ENCODE data around the gene ERI3. TPM values are rescaled to one million over a fixed set of nuclear protein-coding genes. Genes with fewer than 3 reads are reported as not detected.

ERI3 gene
- total and polyA plus RNA-seq, 2 of the 4 experiments (the other 2 are of a cell fraction): 56.6 to 70.9 TPM

DNA sequence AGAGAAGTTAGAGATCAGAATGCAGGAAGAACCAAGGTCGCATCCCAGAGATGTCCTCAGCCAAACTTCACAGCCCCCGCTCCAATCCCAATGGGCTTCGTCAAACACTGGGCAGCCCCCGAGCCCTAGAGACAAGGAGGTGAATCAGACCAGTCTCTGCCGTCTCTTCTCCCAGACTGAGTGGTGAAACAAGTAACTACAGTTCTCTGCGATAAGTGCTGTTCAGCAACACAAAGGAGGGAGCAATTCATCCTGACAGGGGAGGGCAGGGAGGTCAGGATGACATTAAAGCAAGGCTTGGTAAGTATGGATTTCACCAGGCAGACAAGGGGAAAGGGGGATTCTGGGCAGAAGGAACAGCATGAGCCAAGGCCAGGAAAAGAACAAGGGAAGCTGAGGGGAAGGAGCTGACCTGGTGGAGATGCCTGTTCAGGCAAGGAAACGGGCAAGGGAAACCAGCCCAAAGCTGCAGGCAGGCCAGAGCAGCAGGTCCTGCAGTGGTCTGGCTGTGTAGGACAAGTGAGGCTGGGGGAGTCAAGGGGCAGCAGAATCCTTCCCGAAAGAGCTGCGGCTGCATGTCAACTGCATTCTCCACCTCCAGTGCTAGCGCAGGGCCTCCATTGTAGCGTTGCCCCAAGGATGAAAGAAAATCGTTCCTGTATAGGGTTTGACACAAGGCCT lies 13.6 kb upstream of the ERI3 start:
- BruUV-seq (replicated peaks): no TSS peak
- H3K9me3 ChIP-seq (ENCODE audit: control insufficient read depth, insufficient read depth, low read length): no peaks in the 10 kb centered on the region
- no peak overlapping the region for H4K8ac ChIP-seq (ENCODE audit: low read depth in 2 of 2, low read length in 2 of 2)
- no peaks in the 10 kb centered on the region for H4K20me1 ChIP-seq (ENCODE audit: insufficient read depth, low read length)
- H3K4me2 ChIP-seq (ENCODE audit: low read depth, low read length): no peak overlapping the region
- POLR2A ChIA-PET (ENCODE audit: unreplicated experiment): no interaction called here
- no peak overlapping the region for H3K4me3 ChIP-seq (ENCODE audit: insufficient read depth, low read depth, low read length)
- in situ Hi-C loops (cut with MboI; ENCODE audit: low sequenced_read_pairs) (no loop called here), intact Hi-C loops (cut with micrococcal nuclease) (no loop called here), dilution Hi-C loops (cut with HindIII; ENCODE audit: low sequenced_read_pairs, unreplicated experiment) (no loop called here)
- no peak overlapping the region for H4K5ac ChIP-seq (ENCODE audit: low read depth, low read length)
- H3K27ac ChIP-seq (ENCODE audit: insufficient read depth, low read length): no peak overlapping the region
- no peak overlapping the region for H3K56ac ChIP-seq (ENCODE audit: extremely low read depth, insufficient read depth, low read length)
- peaks cover 54% of the 10 kb centered on the region for H3K27me3 ChIP-seq (ENCODE audit: control insufficient read depth, insufficient read depth, low read length)
- CTCF ChIA-PET: no interaction called here
- no peak overlapping the region for H2AK9ac ChIP-seq (replicated peaks; ENCODE audit: low read depth, low read length, poor library complexity)
- H3K18ac ChIP-seq (ENCODE audit: low read depth, low read length): no peak overlapping the region
- H2BK120ac ChIP-seq (ENCODE audit: low read depth, low read length): no peak overlapping the region
- H3K4me1 ChIP-seq (ENCODE audit: control insufficient read depth, insufficient read depth, low read length): no peaks in the 10 kb centered on the region
- no peak overlapping the region for H2BK5ac ChIP-seq (ENCODE audit: low read depth, low read length, poor library complexity, severe bottlenecking)
- H2BK15ac ChIP-seq (ENCODE audit: low read depth, low read length): no peak overlapping the region
- H3K23ac ChIP-seq (ENCODE audit: low read depth, low read length): no peak overlapping the region
- H2AFZ ChIP-seq (replicated peaks; ENCODE audit: low read length, poor library complexity): no peak overlapping the region
- no peak for ATAC-seq (ENCODE audit: low read depth)
- no peak overlapping the region for H3K9ac ChIP-seq (ENCODE audit: low read depth, low read length)
- H3K9me1 ChIP-seq (ENCODE audit: insufficient read depth, low read length): no peaks in the 10 kb centered on the region
- H3K14ac ChIP-seq (replicated peaks; ENCODE audit: low read depth, low read length): no peak overlapping the region
- no peak overlapping the region for H3K4ac ChIP-seq (ENCODE audit: low read depth, low read length)
- H2AK5ac ChIP-seq (ENCODE audit: low read depth, low read length): no peak overlapping the region
- H4K91ac ChIP-seq (ENCODE audit: insufficient read depth, low read depth, low read length): no peak overlapping the region
- H3K79me1 ChIP-seq (ENCODE audit: low read depth in 1 of 2, low read length in 2 of 2): no peaks in the 10 kb centered on the region
- H3K36me3 ChIP-seq (ENCODE audit: control insufficient read depth, insufficient read depth, low read length): no peaks in the 10 kb centered on the region
- no peak for DNase-seq
- 30% methylated on average over 2 of the region's 12 CpGs; no CpG with 5 or more reads in 1 of the 2 experiments for WGBS, 2 experiments (ENCODE audit: extremely low coverage in 2 of 2, insufficient read length in 1 of 2)
- H2BK20ac ChIP-seq (ENCODE audit: low read depth, low read length): no peak overlapping the region
- TF ChIP-seq, protein P1, sequence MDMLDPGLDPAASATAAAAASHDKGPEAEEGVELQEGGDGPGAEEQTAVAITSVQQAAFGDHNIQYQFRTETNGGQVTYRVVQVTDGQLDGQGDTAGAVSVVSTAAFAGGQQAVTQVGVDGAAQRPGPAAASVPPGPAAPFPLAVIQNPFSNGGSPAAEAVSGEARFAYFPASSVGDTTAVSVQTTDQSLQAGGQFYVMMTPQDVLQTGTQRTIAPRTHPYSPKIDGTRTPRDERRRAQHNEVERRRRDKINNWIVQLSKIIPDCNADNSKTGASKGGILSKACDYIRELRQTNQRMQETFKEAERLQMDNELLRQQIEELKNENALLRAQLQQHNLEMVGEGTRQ (IDR thresholded peaks at IDR 0.05; ENCODE audit: low read depth, low read length): no peak
- no peak for TF ChIP-seq MAZ (IDR thresholded peaks at IDR 0.05; ENCODE audit: borderline replicate concordance, low read depth, low read length)
- TF ChIP-seq, protein P2, sequence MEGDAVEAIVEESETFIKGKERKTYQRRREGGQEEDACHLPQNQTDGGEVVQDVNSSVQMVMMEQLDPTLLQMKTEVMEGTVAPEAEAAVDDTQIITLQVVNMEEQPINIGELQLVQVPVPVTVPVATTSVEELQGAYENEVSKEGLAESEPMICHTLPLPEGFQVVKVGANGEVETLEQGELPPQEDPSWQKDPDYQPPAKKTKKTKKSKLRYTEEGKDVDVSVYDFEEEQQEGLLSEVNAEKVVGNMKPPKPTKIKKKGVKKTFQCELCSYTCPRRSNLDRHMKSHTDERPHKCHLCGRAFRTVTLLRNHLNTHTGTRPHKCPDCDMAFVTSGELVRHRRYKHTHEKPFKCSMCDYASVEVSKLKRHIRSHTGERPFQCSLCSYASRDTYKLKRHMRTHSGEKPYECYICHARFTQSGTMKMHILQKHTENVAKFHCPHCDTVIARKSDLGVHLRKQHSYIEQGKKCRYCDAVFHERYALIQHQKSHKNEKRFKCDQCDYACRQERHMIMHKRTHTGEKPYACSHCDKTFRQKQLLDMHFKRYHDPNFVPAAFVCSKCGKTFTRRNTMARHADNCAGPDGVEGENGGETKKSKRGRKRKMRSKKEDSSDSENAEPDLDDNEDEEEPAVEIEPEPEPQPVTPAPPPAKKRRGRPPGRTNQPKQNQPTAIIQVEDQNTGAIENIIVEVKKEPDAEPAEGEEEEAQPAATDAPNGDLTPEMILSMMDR (conservative IDR thresholded peaks at IDR 0.05; ENCODE audit: low read depth, low read length): no peak
- no peak for TF ChIP-seq MAFK (IDR thresholded peaks at IDR 0.05; ENCODE audit: low read depth, low read length)
- TF ChIP-seq RAD21 (IDR thresholded peaks at IDR 0.05; ENCODE audit: low read length): no peak
- TF ChIP-seq MXI1 (IDR thresholded peaks at IDR 0.05; ENCODE audit: borderline replicate concordance, low read depth, low read length): no peak
- no peak for TF ChIP-seq BHLHE40 (IDR thresholded peaks at IDR 0.05; ENCODE audit: low read depth, low read length)
- TF ChIP-seq CEBPB (IDR thresholded peaks at IDR 0.05; ENCODE audit: low read depth, low read length): no peak
- no peak for TF ChIP-seq SMC3 (IDR thresholded peaks at IDR 0.05; ENCODE audit: low read depth, low read length)
- no peak for TF ChIP-seq RFX5 (IDR thresholded peaks at IDR 0.05; ENCODE audit: low read depth, low read length)
- TF ChIP-seq RCOR1 (IDR thresholded peaks at IDR 0.05; ENCODE audit: insufficient replicate concordance, low read length): no peak
- no peak for TF ChIP-seq POLR2A (IDR thresholded peaks at IDR 0.05; ENCODE audit: low read depth, low read length)
- TF ChIP-seq, protein P3, sequence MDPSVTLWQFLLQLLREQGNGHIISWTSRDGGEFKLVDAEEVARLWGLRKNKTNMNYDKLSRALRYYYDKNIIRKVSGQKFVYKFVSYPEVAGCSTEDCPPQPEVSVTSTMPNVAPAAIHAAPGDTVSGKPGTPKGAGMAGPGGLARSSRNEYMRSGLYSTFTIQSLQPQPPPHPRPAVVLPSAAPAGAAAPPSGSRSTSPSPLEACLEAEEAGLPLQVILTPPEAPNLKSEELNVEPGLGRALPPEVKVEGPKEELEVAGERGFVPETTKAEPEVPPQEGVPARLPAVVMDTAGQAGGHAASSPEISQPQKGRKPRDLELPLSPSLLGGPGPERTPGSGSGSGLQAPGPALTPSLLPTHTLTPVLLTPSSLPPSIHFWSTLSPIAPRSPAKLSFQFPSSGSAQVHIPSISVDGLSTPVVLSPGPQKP (IDR thresholded peaks at IDR 0.05; ENCODE audit: borderline replicate concordance, low read depth, low read length): no peak
- no peak for TF ChIP-seq NFE2L2 (IDR thresholded peaks at IDR 0.05; ENCODE audit: low read depth, low read length)
- no peak for TF ChIP-seq FOS (IDR thresholded peaks at IDR 0.05; ENCODE audit: low read depth, low read length)

Data from IMR-90 (cell line).